ENCODE results near the gene C1orf52. TPM values are rescaled to one million over a fixed set of nuclear protein-coding genes. Genes with fewer than 3 reads are reported as not detected.

C1orf52 gene
- total and polyA plus RNA-seq, 2 of the 13 experiments (the other 11 are each of a cell fraction or from before 2014, with no cell fraction given), result 19.4 to 27.4 TPM

DNA sequence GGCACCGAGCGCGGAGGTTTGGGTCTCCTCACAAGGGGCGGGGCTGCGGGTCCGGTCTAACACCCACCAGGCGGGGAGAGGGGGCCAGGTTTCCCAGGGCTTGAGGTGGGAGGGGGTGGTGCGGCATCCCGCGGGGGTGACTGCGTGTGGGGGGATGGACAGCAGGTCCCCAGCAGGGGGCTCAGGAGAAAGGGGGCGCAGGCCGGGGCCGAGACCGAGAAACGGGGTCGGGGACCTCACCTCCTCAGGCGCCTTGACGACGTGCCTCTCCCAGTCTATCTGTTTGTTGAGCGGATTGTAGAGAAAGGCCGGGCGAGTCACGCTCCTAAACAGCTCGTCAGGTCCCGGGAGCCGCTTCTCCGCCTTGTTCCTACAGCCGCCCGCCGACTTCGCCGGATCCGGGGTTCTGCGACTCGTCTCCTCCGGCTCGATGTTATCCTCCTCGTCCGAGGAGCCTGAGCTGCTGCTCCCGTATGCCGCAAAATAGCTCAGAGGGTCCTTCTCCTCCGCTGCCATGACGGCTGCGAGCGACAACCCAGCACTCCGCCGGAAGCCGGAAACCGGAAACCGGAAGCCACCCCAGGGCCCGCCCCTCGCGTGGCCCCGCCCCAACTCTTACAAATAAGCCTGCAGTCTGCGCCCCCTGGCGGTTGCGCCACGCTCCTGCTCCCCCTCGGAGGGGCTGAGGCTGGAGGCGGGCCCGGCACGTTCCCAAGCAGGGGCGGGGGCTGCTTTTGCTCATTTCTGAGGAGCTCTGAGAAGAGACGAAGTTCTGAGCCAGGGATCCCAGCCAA lies at the start of gene C1orf52 (continued):
- TF ChIP-seq, protein P1, sequence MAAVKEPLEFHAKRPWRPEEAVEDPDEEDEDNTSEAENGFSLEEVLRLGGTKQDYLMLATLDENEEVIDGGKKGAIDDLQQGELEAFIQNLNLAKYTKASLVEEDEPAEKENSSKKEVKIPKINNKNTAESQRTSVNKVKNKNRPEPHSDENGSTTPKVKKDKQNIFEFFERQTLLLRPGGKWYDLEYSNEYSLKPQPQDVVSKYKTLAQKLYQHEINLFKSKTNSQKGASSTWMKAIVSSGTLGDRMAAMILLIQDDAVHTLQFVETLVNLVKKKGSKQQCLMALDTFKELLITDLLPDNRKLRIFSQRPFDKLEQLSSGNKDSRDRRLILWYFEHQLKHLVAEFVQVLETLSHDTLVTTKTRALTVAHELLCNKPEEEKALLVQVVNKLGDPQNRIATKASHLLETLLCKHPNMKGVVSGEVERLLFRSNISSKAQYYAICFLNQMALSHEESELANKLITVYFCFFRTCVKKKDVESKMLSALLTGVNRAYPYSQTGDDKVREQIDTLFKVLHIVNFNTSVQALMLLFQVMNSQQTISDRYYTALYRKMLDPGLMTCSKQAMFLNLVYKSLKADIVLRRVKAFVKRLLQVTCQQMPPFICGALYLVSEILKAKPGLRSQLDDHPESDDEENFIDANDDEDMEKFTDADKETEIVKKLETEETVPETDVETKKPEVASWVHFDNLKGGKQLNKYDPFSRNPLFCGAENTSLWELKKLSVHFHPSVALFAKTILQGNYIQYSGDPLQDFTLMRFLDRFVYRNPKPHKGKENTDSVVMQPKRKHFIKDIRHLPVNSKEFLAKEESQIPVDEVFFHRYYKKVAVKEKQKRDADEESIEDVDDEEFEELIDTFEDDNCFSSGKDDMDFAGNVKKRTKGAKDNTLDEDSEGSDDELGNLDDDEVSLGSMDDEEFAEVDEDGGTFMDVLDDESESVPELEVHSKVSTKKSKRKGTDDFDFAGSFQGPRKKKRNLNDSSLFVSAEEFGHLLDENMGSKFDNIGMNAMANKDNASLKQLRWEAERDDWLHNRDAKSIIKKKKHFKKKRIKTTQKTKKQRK (IDR thresholded peaks at IDR 0.05; ENCODE audit: low read length), result no peak
- TF ChIP-seq TRIM22 (IDR thresholded peaks at IDR 0.05) (no peak), ZNF34 (CRISPR knock-in tag; IDR thresholded peaks at IDR 0.05; ENCODE audit: borderline replicate concordance) (no peak), RAD21 (CRISPR knock-in tag; IDR thresholded peaks at IDR 0.05) (peak; percentile 71), ZNF558 (CRISPR knock-in tag; IDR thresholded peaks at IDR 0.05; ENCODE audit: borderline replicate concordance) (no peak), NBN (conservative IDR thresholded peaks at IDR 0.05) (no peak), ARHGAP35 (CRISPR knock-in tag; IDR thresholded peaks at IDR 0.05; ENCODE audit: borderline replicate concordance) (no peak), JUND (CRISPR knock-in tag; IDR thresholded peaks at IDR 0.05) (no peak), ZNF777 (CRISPR knock-in tag; IDR thresholded peaks at IDR 0.05) (0 out of 2 replicates have a peak, but pooled peaks have one; percentile 41), ZFP90 (CRISPR knock-in tag; IDR thresholded peaks at IDR 0.05; ENCODE audit: borderline replicate concordance) (peak; percentile 23; the same call in 1 of the 2 replicates), SP140L (CRISPR knock-in tag; IDR thresholded peaks at IDR 0.05; ENCODE audit: borderline replicate concordance) (no peak), ZMYM2 (CRISPR knock-in tag; IDR thresholded peaks at IDR 0.05) (no peak), BORCS8-MEF2B (CRISPR knock-in tag; IDR thresholded peaks at IDR 0.05) (peak; percentile 38), SP4 (CRISPR knock-in tag; IDR thresholded peaks at IDR 0.05) (peak; percentile 73), SIN3A (IDR thresholded peaks at IDR 0.05; ENCODE audit: borderline replicate concordance, low read depth, low read length) (peak; percentile 94), TBX2 (CRISPR knock-in tag; IDR thresholded peaks at IDR 0.05; ENCODE audit: borderline replicate concordance) (peak; percentile 37), TBX3 (IDR thresholded peaks at IDR 0.05; ENCODE audit: borderline replicate concordance) (no peak), ZBTB2 (CRISPR knock-in tag; IDR thresholded peaks at IDR 0.05; ENCODE audit: low read depth) (no peak), FOXK2 (IDR thresholded peaks at IDR 0.05) (no peak)
- TF ChIP-seq, protein P2, sequence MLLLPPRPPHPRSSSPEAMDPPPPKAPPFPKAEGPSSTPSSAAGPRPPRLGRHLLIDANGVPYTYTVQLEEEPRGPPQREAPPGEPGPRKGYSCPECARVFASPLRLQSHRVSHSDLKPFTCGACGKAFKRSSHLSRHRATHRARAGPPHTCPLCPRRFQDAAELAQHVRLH (CRISPR knock-in tag; IDR thresholded peaks at IDR 0.05; ENCODE audit: borderline replicate concordance, low read depth), result peak; percentile 83; the same call in 1 of the 2 replicates
- TF ChIP-seq, protein P3, sequence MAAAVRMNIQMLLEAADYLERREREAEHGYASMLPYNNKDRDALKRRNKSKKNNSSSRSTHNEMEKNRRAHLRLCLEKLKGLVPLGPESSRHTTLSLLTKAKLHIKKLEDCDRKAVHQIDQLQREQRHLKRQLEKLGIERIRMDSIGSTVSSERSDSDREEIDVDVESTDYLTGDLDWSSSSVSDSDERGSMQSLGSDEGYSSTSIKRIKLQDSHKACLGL (CRISPR knock-in tag; IDR thresholded peaks at IDR 0.05), result no peak
- TF ChIP-seq, protein P4, sequence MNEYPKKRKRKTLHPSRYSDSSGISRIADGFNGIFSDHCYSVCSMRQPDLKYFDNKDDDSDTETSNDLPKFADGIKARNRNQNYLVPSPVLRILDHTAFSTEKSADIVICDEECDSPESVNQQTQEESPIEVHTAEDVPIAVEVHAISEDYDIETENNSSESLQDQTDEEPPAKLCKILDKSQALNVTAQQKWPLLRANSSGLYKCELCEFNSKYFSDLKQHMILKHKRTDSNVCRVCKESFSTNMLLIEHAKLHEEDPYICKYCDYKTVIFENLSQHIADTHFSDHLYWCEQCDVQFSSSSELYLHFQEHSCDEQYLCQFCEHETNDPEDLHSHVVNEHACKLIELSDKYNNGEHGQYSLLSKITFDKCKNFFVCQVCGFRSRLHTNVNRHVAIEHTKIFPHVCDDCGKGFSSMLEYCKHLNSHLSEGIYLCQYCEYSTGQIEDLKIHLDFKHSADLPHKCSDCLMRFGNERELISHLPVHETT (CRISPR knock-in tag; conservative IDR thresholded peaks at IDR 0.05), result no peak

Measured in HepG2 (cell line).